GM18505 (cell line): Measurements from ENCODE around the gene PLD2.
"Not testable (repeated sequence)": the region's sequence is repeated elsewhere in the genome, so short reads cannot be mapped to it uniquely, and the experiment has no call there.

Experiments used
- ATAC-seq: cut with Tn5 transposase; IDR thresholded peaks from one replicate; pipeline ENCODE4 v1.9.1; 2021; ENCODE audit not compliant: unreplicated experiment
- POLR2A ChIP-seq: IDR thresholded peaks from 4 replicates; pipeline ENCODE4 v1.6.1; 2011; ENCODE audit warnings: borderline replicate concordance; ENCODE audit not compliant: insufficient read depth, insufficient read length; ENCODE audit errors: extremely low read depth

PLD2 gene

GRCh38 chr17:4849011-4849536 is 42.1 kb downstream of the PLD2 start:
- no peak for TF ChIP-seq POLR2A
- ATAC-seq = no peak

GRCh38 chr17:4850246-4850645 is 43.3 kb downstream of the PLD2 start:
- no peak for ATAC-seq
- no peak for TF ChIP-seq POLR2A

GRCh38 chr17:4851084-4851483 is 44.1 kb downstream of the PLD2 start:
- no peak for ATAC-seq
- no peak for TF ChIP-seq POLR2A

GRCh38 chr17:4852567-4853207 is 45.7 kb downstream of the PLD2 start:
- TF ChIP-seq POLR2A = no peak
- no peak for ATAC-seq

- ATAC-seq = no peak
- no peak for TF ChIP-seq POLR2A
Observed at GRCh38 chr17:4853208-4853671, 46.3 kb downstream of the PLD2 start.

GRCh38 chr17:4854111-4854681 is 47.2 kb downstream of the PLD2 start:
- TF ChIP-seq POLR2A = no peak
- ATAC-seq = no peak

GRCh38 chr17:4856271-4856936 is 49.5 kb downstream of the PLD2 start:
- TF ChIP-seq POLR2A = no peak
- ATAC-seq = no peak

GRCh38 chr17:4856937-4857314 is 50.0 kb downstream of the PLD2 start:
- ATAC-seq = no peak

GRCh38 chr17:4857347-4857746 is 50.4 kb downstream of the PLD2 start:
- ATAC-seq = not testable (repeated sequence)

More at GRCh38 chr17:4856937-4857314, 50.0 kb downstream of the PLD2 start:
- no peak for TF ChIP-seq POLR2A

- ATAC-seq = no peak
- no peak for TF ChIP-seq POLR2A
Observed at GRCh38 chr17:4858068-4858881, 51.3 kb downstream of the PLD2 start.

- TF ChIP-seq POLR2A = no peak
- no peak for ATAC-seq
Observed at GRCh38 chr17:4858882-4859260, 51.9 kb downstream of the PLD2 start.

- no peak for ATAC-seq
- TF ChIP-seq POLR2A = no peak
Observed at GRCh38 chr17:4859816-4860625, 53.1 kb downstream of the PLD2 start.

- TF ChIP-seq POLR2A = no peak
- no peak for ATAC-seq
Observed at GRCh38 chr17:4860651-4861050, 53.7 kb downstream of the PLD2 start.

- no peak for TF ChIP-seq POLR2A
- ATAC-seq = no peak
Observed at GRCh38 chr17:4861052-4861451, 54.1 kb downstream of the PLD2 start.
